ENCODE data around the gene SLC13A1.
"Not testable (repeated sequence)": the region's sequence is repeated elsewhere in the genome, so short reads cannot be mapped to it uniquely, and the experiment has no call there.

SLC13A1 gene

GRCh38 chr7:123199883-123200282 lies at the start of gene SLC13A1:
SLC13A1 (minus strand) TSS chr7:123199969; CDS start chr7:123199946, 23 bp downstream.
- no peak for DNase-seq (ENCODE audit: low spot score)

- DNase-seq (ENCODE audit: low spot score): no peak
These were observed 45.0 kb upstream of the SLC13A1 start for GRCh38 chr7:123244768-123245167.

GRCh38 chr7:123242467-123243092 lies 42.8 kb upstream of the SLC13A1 start:
- no peak for DNase-seq (ENCODE audit: low spot score)

GRCh38 chr7:123241809-123242208 lies 42.0 kb upstream of the SLC13A1 start:
- DNase-seq (ENCODE audit: low spot score): no peak

- DNase-seq (ENCODE audit: low spot score): no peak
These were observed 31.5 kb upstream of the SLC13A1 start for GRCh38 chr7:123231021-123232000.

GRCh38 chr7:123230603-123231002 lies 30.8 kb upstream of the SLC13A1 start:
- no peak for DNase-seq (ENCODE audit: low spot score)

GRCh38 chr7:123230147-123230546 lies 30.4 kb upstream of the SLC13A1 start:
- no peak for DNase-seq (ENCODE audit: low spot score)

GRCh38 chr7:123229426-123229825 lies 29.7 kb upstream of the SLC13A1 start:
- DNase-seq (ENCODE audit: low spot score): no peak

- not testable (repeated sequence) for DNase-seq (ENCODE audit: low spot score)
These were observed 27.9 kb upstream of the SLC13A1 start for GRCh38 chr7:123227666-123228065.

GRCh38 chr7:123220396-123220795 lies 20.6 kb upstream of the SLC13A1 start:
- DNase-seq (ENCODE audit: low spot score): no peak

GRCh38 chr7:123218866-123219265 lies 19.1 kb upstream of the SLC13A1 start:
- no peak for DNase-seq (ENCODE audit: low spot score)

- DNase-seq (ENCODE audit: low spot score): no peak
These were observed 17.1 kb upstream of the SLC13A1 start for GRCh38 chr7:123216825-123217224.

- no peak for DNase-seq (ENCODE audit: low spot score)
These were observed 15.6 kb upstream of the SLC13A1 start for GRCh38 chr7:123215350-123215749.

- no peak for DNase-seq (ENCODE audit: low spot score)
These were observed 11.8 kb upstream of the SLC13A1 start for GRCh38 chr7:123211545-123211944.

- no peak for DNase-seq (ENCODE audit: low spot score)
These were observed 11.2 kb upstream of the SLC13A1 start for GRCh38 chr7:123210986-123211385.

- DNase-seq (ENCODE audit: low spot score): no peak
These were observed 10.0 kb upstream of the SLC13A1 start for GRCh38 chr7:123209786-123210185.

- no peak for DNase-seq (ENCODE audit: low spot score)
These were observed 9.0 kb upstream of the SLC13A1 start for GRCh38 chr7:123208793-123209192.

GRCh38 chr7:123204206-123204835 lies 4.6 kb upstream of the SLC13A1 start:
- no peak for DNase-seq (ENCODE audit: low spot score)

- no peak for DNase-seq (ENCODE audit: low spot score)
These were observed 2.1 kb upstream of the SLC13A1 start for GRCh38 chr7:123201901-123202300.

- DNase-seq (ENCODE audit: low spot score): no peak
These were observed 809 bp downstream of the SLC13A1 start for GRCh38 chr7:123198668-123199652.

- no peak for DNase-seq (ENCODE audit: low spot score)
These were observed 1.7 kb downstream of the SLC13A1 start for GRCh38 chr7:123198111-123198510.

Data from putamen (tissue), 1 donor.